HG02571 (cell line): ENCODE measurements around the gene ARMH2.

Experiments
- ATAC-seq: cut with Tn5 transposase; IDR thresholded peaks from one replicate; pipeline ENCODE4 v1.9.1; 2021; ENCODE audit warnings: mild to moderate bottlenecking, moderate library complexity; ENCODE audit not compliant: unreplicated experiment

ARMH2 gene

GRCh38 chr6:24798740-24799540 is at the start of gene ARMH2:
Gene ARMH2, minus strand, starts transcription at chr6:24798917. Its CDS starts 60 bp downstream, at chr6:24798857.
- no peak for ATAC-seq

DNA sequence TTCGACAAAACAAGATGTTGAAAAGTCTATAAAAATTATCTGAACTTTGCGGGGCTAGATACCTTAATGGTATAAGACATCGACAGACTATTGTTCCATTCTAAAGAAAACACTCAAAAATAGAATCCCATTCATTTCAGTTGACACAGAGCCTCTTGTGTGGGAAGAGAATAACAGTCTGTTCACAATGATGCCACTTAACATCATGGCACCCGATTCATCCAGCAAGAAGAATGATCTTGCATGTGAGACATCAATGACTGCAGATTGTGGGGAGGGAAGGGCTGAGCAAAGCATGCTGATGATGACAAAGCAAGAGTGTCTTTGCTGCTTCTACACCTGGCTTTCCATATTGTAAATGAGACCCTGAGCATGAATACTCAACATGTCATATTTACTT is 49.7 kb upstream of the ARMH2 start:
- no peak for ATAC-seq

GRCh38 chr6:24847402-24847801 is 48.7 kb upstream of the ARMH2 start:
- ATAC-seq = no peak

- ATAC-seq = no peak
Measured at GRCh38 chr6:24845578-24845977, 46.9 kb upstream of the ARMH2 start.

DNA sequence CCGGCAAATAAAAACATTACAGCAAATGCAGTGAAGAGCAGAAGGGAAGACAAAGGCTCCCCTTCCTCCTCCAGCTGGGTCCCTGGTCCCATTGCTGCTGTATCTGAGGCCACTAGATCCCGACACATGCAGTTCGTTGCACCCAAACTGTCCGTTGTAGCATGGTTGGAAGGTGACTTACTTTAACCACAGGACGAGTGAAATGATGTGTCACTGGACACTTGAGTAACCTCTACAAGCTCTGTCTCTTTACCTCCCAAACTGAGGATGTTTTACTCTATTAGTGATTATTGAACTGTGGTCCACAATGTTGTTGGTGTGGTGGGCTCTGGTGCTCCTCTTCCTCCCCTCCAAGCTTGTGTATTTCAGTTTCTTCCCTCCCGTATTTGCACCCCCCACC is 46.2 kb upstream of the ARMH2 start:
- no peak for ATAC-seq

- no peak for ATAC-seq
Measured at GRCh38 chr6:24844061-24844460, 45.3 kb upstream of the ARMH2 start.

GRCh38 chr6:24840187-24840586 is 41.5 kb upstream of the ARMH2 start:
- no peak for ATAC-seq

GRCh38 chr6:24838994-24839393 is 40.3 kb upstream of the ARMH2 start:
- no peak for ATAC-seq

GRCh38 chr6:24838081-24838480 is 39.4 kb upstream of the ARMH2 start:
- no peak for ATAC-seq

DNA sequence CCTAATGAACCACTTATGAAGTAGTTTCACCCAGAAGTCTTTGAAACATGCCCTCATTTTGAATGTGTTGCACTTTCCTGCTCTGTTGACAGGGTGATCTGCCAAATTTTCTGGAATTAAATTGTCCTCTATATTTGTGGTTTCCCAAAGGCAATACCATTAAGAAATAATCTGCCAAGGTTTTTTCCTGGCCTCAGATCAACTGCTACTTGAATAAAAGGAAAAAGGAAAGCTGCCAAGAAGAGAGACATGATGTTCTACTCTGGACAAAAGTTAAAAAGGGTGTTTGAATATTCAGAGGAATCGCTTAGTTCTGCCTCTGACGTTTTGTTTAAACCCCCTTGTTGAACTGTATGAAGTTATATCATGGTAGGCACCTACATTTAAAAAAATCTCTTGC is 37.4 kb upstream of the ARMH2 start:
- ATAC-seq = no peak

GRCh38 chr6:24833711-24834386 is 35.1 kb upstream of the ARMH2 start:
- ATAC-seq = no peak

- no peak for ATAC-seq
Measured at GRCh38 chr6:24832794-24833193, 34.1 kb upstream of the ARMH2 start.

DNA sequence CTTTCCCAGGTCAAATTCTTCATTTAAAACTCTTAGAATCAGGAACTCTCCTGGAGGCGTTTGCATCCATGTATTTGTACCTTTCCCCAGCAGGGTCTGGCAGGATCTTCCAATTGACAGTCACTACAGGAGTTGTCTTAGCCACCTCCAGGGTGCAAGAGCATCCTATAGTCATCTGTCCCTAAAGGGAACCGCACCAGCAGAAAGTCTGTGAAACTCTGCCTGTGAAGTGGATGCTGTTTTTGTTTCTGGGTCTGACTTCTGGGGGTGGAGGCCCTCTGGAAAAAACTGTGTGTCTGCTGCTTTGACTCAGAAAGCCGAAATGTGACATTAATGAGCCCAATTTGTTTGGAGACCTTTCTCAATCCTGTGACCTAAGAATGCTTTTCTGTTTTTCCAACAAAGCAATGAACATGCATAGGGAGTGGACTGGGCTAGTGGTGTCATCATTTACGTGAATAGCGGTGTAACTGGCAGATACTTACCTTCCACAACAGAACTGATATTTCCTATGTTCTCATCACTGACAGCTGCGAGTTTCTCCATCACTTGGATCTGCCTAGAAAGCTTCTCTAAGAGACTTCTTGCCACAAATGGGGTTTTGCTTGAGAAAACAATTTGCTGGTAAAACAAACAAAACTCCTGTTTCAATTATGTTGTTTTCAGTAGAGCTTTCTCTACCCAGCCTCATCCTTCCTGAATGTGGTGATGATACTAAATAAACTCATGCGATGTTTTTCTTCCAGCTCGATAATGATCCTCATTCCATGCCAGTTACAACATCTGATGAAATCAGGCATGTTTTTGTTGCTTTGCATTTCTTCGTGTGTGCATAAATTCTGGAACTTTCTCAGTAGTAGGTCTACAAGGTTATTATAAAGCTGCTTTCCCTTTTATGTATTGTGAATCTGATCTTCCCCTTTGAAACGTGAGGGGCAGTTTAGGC is 33.3 kb upstream of the ARMH2 start:
- no peak for ATAC-seq

DNA sequence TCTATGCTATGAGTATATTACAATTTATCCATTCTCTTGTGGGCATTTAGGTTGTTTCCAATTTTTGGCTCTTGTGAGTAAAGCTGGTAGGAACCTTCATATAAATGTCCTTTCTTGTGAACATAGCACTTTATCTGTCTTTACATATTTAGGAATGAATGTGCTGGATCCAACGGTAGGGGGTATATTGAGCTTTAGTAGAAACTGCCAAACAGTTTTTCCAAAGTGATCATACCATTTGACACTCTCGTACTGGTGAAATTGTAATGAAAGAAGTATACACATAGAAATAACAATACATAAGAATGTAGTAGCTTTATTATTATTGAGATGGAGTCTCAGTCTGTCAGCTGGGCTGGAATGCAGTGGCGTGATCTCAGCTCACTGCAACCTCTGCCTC is 30.9 kb upstream of the ARMH2 start:
- ATAC-seq = no peak

DNA sequence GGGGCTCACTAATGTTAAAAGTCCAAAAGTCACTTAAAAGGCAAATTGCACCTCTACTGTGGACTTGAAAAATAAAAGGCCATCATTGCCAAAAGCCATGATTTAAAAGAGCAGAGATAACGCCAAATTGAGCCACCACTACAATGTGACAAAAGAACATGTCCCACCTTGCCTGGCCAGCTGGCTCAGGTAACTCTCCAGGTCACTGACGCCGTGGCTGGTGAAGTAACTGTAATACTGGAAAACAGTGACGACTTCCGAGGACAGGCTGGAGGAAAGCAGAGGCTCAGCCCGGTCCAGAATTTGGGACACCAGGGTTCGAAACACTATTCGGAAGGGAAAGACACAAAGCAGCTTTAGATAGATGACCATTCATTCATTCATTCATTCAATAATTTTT is 29.3 kb upstream of the ARMH2 start:
- ATAC-seq = no peak

DNA sequence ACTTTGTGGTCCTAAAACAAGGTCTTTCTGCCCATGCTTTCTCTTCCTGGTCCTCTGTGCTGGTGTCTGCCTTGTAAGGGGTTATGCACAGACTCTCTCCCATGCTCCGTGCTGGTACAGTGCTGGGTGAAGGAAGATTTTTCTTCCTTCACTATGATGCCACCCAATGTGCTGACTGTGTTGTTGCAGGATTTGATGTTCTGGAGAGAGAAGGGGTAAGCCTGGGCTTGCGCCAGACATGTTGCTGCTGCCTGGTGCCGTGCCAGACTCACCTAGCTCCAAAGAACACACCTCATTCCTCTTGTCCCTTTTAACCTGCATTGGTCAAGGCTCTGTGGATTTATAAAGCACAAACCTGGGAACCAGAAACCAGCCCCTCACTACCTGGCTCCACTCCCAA is 28.4 kb upstream of the ARMH2 start:
- ATAC-seq = no peak

GRCh38 chr6:24825130-24825630 is 26.5 kb upstream of the ARMH2 start:
- no peak for ATAC-seq

DNA sequence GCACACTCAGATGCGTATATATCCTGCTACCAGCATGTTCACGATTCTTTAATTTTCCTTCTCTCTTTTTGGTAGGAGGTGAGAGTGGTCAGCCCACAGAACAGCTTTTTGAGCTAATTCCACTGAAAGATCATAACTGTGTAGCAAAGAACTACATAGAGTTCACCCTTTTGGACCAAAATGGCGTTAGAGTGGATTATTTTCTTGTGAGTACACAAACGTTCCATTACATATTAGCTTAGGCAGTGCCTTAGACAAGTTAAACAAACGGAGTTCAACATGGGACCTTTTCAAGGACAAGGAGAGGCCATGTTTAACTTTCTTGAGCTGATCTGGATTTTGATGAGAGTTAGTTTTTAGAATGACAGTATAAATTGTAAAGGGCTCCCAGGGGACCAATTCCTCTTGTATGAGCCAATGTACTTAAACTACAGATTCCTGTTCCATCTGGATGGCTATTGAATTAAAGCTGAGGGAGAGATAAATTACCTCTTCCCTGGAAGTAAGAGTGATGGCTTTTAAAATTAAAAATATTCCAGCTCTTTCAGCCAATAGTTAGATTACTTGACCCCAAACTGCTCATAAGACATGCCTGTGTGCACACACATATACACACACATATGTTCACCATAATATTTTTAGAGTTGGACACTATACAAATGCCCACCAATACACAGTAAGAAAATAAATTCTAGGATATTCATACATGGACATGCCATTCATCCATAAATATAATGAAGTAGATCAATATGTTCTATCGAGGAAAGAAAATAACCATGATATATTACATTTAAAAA is 25.6 kb upstream of the ARMH2 start:
- ATAC-seq = no peak

DNA sequence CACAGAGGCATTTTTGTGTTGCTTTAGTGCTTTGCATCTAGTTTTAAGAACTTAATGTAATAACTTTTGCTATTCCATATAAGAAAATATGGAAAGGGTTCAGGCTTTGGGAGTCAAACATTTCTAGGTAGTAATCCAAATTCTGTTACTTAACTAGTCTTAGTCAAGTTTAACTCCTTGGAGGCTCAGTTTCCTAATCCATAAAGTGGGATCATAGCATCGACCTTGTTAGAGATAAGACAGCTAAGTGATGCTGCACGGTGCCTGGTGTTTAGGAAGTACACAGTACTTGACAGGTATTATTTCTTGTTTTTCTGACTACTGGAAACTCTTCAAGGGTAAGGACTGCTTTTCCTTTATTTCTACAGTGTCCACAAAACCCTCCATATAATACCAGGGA is 24.5 kb upstream of the ARMH2 start:
- no peak for ATAC-seq

DNA sequence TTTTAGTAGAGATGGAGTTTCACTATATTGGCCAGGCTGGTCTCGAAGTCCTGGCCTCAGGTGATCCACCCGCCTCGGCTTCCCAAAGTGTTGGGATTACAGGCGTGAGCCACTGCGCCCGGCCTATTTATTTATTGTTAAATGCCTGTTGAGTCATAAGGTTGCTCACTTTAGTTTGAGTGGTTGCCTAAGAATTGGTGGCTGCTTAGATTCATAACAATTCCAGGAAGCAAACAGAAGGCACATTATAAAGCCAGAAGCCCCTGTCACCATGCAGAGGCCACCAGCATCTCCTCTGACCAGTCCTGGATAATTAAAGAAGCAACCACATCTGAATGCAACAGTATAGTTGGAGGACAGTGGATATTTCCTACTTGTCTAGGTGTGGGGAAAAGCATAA is 24.0 kb upstream of the ARMH2 start:
- ATAC-seq = no peak
